ENCODE results near the gene SLC10A4.
"Not testable (repeated sequence)": the region's sequence is repeated elsewhere in the genome, so short reads cannot be mapped to it uniquely, and the experiment has no call there.

The SLC10A4 gene, protein sequence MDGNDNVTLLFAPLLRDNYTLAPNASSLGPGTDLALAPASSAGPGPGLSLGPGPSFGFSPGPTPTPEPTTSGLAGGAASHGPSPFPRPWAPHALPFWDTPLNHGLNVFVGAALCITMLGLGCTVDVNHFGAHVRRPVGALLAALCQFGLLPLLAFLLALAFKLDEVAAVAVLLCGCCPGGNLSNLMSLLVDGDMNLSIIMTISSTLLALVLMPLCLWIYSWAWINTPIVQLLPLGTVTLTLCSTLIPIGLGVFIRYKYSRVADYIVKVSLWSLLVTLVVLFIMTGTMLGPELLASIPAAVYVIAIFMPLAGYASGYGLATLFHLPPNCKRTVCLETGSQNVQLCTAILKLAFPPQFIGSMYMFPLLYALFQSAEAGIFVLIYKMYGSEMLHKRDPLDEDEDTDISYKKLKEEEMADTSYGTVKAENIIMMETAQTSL

DNA sequence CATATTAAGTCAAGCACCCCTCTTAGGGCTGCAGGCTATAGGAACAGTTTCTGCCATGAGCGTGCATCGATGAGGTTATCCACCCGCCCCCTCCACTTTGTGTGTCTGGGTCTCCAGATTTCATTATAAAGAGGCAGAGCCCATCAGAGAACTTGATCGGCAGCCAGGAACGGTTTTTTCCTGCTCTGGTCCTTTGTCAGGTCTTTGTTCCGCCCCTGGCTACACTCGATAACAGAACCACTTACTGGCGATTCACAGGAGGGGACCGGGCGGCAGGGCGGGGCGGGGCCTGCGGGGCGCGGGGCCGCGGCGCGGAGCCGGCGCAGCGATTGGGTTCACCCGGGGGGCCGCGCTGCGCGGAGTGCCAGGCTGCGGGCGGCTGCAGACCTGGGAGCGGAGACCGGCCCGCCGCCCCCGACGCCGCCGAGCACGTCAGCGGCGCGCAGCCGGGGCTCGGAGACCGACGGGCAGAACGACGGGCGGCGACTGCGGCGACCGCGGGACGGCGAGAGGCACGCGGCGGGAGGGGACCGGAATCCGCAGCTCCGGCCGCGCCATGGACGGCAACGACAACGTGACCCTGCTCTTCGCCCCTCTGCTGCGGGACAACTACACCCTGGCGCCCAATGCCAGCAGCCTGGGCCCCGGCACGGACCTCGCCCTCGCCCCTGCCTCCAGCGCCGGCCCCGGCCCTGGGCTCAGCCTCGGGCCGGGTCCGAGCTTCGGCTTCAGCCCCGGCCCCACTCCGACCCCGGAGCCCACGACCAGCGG lies at the start of gene SLC10A4:
TSS of gene SLC10A4 (plus strand) at position 338 of the 771 bp plus-strand sequence. CDS start at position 557, 219 bp downstream.
- H4K20me1 ChIP-seq (ENCODE audit: insufficient read depth): no peaks in the 10 kb centered on the region
- no peaks in the 10 kb centered on the region for H3K4me1 ChIP-seq (ENCODE audit: low read depth, poor library complexity, severe bottlenecking)
- TF ChIP-seq, protein P1, sequence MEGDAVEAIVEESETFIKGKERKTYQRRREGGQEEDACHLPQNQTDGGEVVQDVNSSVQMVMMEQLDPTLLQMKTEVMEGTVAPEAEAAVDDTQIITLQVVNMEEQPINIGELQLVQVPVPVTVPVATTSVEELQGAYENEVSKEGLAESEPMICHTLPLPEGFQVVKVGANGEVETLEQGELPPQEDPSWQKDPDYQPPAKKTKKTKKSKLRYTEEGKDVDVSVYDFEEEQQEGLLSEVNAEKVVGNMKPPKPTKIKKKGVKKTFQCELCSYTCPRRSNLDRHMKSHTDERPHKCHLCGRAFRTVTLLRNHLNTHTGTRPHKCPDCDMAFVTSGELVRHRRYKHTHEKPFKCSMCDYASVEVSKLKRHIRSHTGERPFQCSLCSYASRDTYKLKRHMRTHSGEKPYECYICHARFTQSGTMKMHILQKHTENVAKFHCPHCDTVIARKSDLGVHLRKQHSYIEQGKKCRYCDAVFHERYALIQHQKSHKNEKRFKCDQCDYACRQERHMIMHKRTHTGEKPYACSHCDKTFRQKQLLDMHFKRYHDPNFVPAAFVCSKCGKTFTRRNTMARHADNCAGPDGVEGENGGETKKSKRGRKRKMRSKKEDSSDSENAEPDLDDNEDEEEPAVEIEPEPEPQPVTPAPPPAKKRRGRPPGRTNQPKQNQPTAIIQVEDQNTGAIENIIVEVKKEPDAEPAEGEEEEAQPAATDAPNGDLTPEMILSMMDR (conservative IDR thresholded peaks at IDR 0.05; ENCODE audit: low read depth, low read length): no peak
- no peak within 1 kb of the TSS for H3K9ac ChIP-seq
- H3K4me3 ChIP-seq (IDR thresholded peaks at IDR 0.05; ENCODE audit: insufficient read depth, low read depth, low read length): no peak within 1 kb of the TSS
- no peak within 1 kb of the TSS for H3K27ac ChIP-seq
- H3K79me2 ChIP-seq (ENCODE audit: insufficient read depth, low read depth): no peaks in the 10 kb centered on the region
- no peaks in the 10 kb centered on the region for H3K36me3 ChIP-seq (ENCODE audit: insufficient read depth)
- H2AFZ ChIP-seq (ENCODE audit: low read depth): no peak within 1 kb of the TSS
- no peak within 1 kb of the TSS for H3K4me2 ChIP-seq
- H3K27me3 ChIP-seq (ENCODE audit: insufficient read depth, low read depth): no peaks in the 10 kb centered on the region

DNA sequence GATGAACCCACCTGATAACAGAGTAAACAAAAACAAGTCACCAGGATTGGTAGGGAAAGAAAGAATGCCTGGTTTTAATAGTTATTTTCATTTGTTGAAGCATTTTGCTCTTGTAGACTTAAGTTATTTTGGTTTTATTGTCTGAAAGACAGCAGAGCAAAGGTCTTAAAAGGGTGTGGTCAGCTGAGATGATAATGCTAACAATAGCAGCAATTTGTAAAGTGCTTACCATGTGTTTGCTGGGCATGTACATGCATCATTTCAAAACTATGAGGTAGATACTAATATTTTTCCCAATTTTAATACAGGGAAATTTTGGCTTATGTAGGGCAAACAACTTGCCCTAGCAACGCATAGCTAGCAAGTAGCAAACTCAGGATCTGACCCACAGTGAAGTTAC lies 46.8 kb upstream of the SLC10A4 start:
- H3K4me1 ChIP-seq (ENCODE audit: low read depth, poor library complexity, severe bottlenecking): peaks cover 9% of the 10 kb centered on the region
- TF ChIP-seq, protein P1 (conservative IDR thresholded peaks at IDR 0.05; ENCODE audit: low read depth, low read length): no peak
- H2AFZ ChIP-seq (ENCODE audit: low read depth): no peak overlapping the region
- no peaks in the 10 kb centered on the region for H3K36me3 ChIP-seq (ENCODE audit: insufficient read depth)
- no peak overlapping the region for H3K9ac ChIP-seq
- H3K27me3 ChIP-seq (ENCODE audit: insufficient read depth, low read depth): no peaks in the 10 kb centered on the region
- H4K20me1 ChIP-seq (ENCODE audit: insufficient read depth): no peaks in the 10 kb centered on the region
- no peak overlapping the region for H3K4me3 ChIP-seq (IDR thresholded peaks at IDR 0.05; ENCODE audit: insufficient read depth, low read depth, low read length)
- H3K27ac ChIP-seq: no peak overlapping the region
- H3K79me2 ChIP-seq (ENCODE audit: insufficient read depth, low read depth): no peaks in the 10 kb centered on the region
- H3K4me2 ChIP-seq: no peak overlapping the region

DNA sequence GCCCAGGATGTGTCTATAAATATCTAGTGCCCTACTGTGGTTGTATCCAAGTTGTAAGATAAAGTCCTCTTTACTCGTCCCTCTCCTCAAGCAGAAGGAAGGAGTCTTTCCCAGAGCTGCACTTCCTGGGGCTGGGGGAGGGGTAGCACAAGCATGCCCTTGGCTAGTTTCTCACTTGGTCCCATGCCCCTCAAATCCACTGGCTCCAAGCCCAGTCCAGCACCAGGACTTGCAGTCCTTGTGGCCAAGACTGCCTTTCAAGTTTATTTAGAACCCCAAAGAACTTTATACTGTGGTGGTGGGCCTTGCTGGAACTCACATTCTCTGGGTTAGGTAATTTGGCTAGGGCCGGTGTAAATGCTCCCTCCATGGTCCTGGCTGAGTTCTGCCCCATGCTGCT lies 43.2 kb upstream of the SLC10A4 start:
- no peaks in the 10 kb centered on the region for H3K27me3 ChIP-seq (ENCODE audit: insufficient read depth, low read depth)
- H3K4me3 ChIP-seq (IDR thresholded peaks at IDR 0.05; ENCODE audit: insufficient read depth, low read depth, low read length): no peak overlapping the region
- no peak overlapping the region for H3K9ac ChIP-seq
- H2AFZ ChIP-seq (ENCODE audit: low read depth): no peak overlapping the region
- peaks cover 9% of the 10 kb centered on the region for H3K4me1 ChIP-seq (ENCODE audit: low read depth, poor library complexity, severe bottlenecking)
- no peaks in the 10 kb centered on the region for H4K20me1 ChIP-seq (ENCODE audit: insufficient read depth)
- H3K4me2 ChIP-seq: no peak overlapping the region
- no peaks in the 10 kb centered on the region for H3K79me2 ChIP-seq (ENCODE audit: insufficient read depth, low read depth)
- TF ChIP-seq, protein P1 (conservative IDR thresholded peaks at IDR 0.05; ENCODE audit: low read depth, low read length): no peak
- no peak overlapping the region for H3K27ac ChIP-seq
- H3K36me3 ChIP-seq (ENCODE audit: insufficient read depth): no peaks in the 10 kb centered on the region

DNA sequence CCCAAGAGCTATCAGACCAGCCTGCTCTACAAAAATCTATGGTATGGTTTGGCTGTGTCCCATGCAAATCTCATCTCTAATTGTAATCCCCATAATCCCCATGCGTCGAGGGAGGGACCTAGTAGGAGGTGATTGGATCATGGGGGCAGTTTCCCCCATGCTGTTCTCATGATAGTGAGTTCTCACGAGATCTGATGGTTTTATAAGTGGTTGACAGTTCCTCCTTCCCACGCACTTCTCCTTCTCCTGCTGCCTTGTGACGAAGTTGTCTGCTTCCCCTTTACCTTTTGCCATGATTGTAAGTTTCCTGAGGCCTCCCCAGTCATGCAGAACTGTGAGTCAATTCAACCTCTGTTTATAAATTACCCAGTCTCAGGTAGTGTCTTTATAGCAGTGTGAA lies 42.2 kb upstream of the SLC10A4 start:
- not testable (repeated sequence) for H3K27ac ChIP-seq; H4K20me1 ChIP-seq (ENCODE audit: insufficient read depth); H3K9ac ChIP-seq; H2AFZ ChIP-seq (ENCODE audit: low read depth); H3K79me2 ChIP-seq (ENCODE audit: insufficient read depth, low read depth); H3K4me1 ChIP-seq (ENCODE audit: low read depth, poor library complexity, severe bottlenecking); H3K36me3 ChIP-seq (ENCODE audit: insufficient read depth); H3K4me2 ChIP-seq; H3K27me3 ChIP-seq (ENCODE audit: insufficient read depth, low read depth); H3K4me3 ChIP-seq (IDR thresholded peaks at IDR 0.05; ENCODE audit: insufficient read depth, low read depth, low read length)
